ENCODE data around the gene GNB1L. TPM values are rescaled to one million over a fixed set of nuclear protein-coding genes. Genes with fewer than 3 reads are reported as not detected.

The GNB1L gene
- total and polyA plus RNA-seq, 9 of the 15 experiments (the other 6 are each of a cell fraction or from before 2014, with no cell fraction given) = 0.56 to 50.5 (median 10.2) TPM

- TF ChIP-seq ZNF395 (CRISPR knock-in tag; IDR thresholded peaks at IDR 0.05) (no peak), ZNF324 (CRISPR knock-in tag; IDR thresholded peaks at IDR 0.05) (no peak), ZNF518B (CRISPR knock-in tag; IDR thresholded peaks at IDR 0.05) (no peak), ID3 (CRISPR knock-in tag; IDR thresholded peaks at IDR 0.05) (no peak), ID3 (tag; IDR thresholded peaks at IDR 0.05) (peak; percentile 28; the same call in 1 of the 2 replicates), TAF15 (IDR thresholded peaks at IDR 0.05; ENCODE audit: low read depth, low read length) (0 out of 2 replicates have a peak, but pooled peaks have one; percentile 1), ZNF668 (CRISPR knock-in tag; IDR thresholded peaks at IDR 0.05) (no peak), ATF7 (IDR thresholded peaks at IDR 0.05) (no peak), ZNF780A (CRISPR knock-in tag; IDR thresholded peaks at IDR 0.05) (no peak), ELF4 (CRISPR knock-in tag; IDR thresholded peaks at IDR 0.05) (no peak), THRB (CRISPR knock-in tag; conservative IDR thresholded peaks at IDR 0.05) (peak; percentile 46; the same call in 1 of the 2 replicates), CHD4 (IDR thresholded peaks at IDR 0.05; ENCODE audit: insufficient read depth, insufficient replicate concordance, low read depth, low read length, poor library complexity, severe bottlenecking) (no peak), STAT5A (IDR thresholded peaks at IDR 0.05; ENCODE audit: borderline replicate concordance, low read length) (no peak), SRSF9 (IDR thresholded peaks at IDR 0.05; ENCODE audit: borderline replicate concordance, low read depth, low read length) (no peak), E2F6 (IDR thresholded peaks at IDR 0.05; ENCODE audit: borderline replicate concordance in 1 of 2, extremely low read depth in 1 of 2, insufficient read depth in 1 of 2, insufficient read length in 1 of 2, low read depth in 1 of 2, low read length in 1 of 2, poor library complexity in 1 of 2, severe bottlenecking in 1 of 2) (peak in 1 of 2 experiments; percentile 29), SRSF7 (optimal IDR thresholded peaks at IDR 0.05; ENCODE audit: low read depth, low read length) (no peak)
These were observed 25.5 kb upstream of the GNB1L start (continued) for GRCh38 chr22:19879992-19880785.
